ENCODE data around the gene KEL.

DNA sequence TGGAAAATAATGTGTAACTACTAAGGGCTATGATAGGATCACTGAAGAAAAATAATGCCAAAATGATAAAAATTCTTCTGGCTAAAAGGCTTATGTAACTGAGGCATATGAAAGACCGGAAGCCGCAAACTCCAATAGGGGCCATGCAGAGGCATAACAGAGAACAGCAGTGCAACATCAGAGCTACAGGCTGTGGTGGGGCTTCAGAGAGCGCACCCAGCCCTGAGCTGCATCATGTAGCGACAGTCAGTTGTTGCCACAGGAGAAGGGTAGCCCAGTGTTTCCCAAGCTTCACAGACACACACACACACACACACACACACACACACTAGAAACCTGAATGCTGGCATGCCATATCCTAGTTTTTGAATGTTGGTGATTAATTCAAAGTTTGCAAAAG lies 13.6 kb downstream of the KEL start:
- TF ChIP-seq, protein P1, sequence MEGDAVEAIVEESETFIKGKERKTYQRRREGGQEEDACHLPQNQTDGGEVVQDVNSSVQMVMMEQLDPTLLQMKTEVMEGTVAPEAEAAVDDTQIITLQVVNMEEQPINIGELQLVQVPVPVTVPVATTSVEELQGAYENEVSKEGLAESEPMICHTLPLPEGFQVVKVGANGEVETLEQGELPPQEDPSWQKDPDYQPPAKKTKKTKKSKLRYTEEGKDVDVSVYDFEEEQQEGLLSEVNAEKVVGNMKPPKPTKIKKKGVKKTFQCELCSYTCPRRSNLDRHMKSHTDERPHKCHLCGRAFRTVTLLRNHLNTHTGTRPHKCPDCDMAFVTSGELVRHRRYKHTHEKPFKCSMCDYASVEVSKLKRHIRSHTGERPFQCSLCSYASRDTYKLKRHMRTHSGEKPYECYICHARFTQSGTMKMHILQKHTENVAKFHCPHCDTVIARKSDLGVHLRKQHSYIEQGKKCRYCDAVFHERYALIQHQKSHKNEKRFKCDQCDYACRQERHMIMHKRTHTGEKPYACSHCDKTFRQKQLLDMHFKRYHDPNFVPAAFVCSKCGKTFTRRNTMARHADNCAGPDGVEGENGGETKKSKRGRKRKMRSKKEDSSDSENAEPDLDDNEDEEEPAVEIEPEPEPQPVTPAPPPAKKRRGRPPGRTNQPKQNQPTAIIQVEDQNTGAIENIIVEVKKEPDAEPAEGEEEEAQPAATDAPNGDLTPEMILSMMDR (IDR thresholded peaks at IDR 0.05; ENCODE audit: borderline replicate concordance, extremely low read depth, low read length, poor library complexity, severe bottlenecking), result no peak
- no peak for TF ChIP-seq EZH2 (IDR thresholded peaks at IDR 0.05; ENCODE audit: borderline replicate concordance, low read depth, low read length, severe bottlenecking)
